K562 treated with DMSO at 1 percent for 12 hours (cell line): ENCODE data around the gene TEK. TPM values are rescaled to one million over a fixed set of nuclear protein-coding genes. Genes with fewer than 3 reads are reported as not detected.

ENCODE experiments used
- total RNA-seq: library from RNA; unstranded; fragments of 300-600 nt; gene quantifications from 2 replicates; pipeline ENCODE4 v1.2.3, GENCODE V29; 2022; ENCODE audit not compliant: insufficient read depth

Gene TEK
- total RNA-seq: not detected in 2 replicates

GRCh38 chr9:27108981-27109541 is at the start of gene TEK:
Gene TEK, plus strand, starts transcription at chr9:27109225. Its CDS starts 366 bp downstream, at chr9:27109591.

Other genes starting within 250 kb of the TEK start
- gene CAAP1, start 216.4 kb upstream of the TEK start, total RNA-seq: 4.4 and 10.2 TPM in 2 replicates
- gene PLAA, start 162.0 kb upstream of the TEK start, total RNA-seq: 4.1 and 14.9 TPM in 2 replicates
- gene IFT74, start 152.8 kb upstream of the TEK start, total RNA-seq: 2.0 and 5.6 TPM in 2 replicates
- gene LRRC19, start 103.6 kb upstream of the TEK start, total RNA-seq: not detected in 2 replicates
- gene EQTN, start 187.9 kb downstream of the TEK start, total RNA-seq: not detected in 2 replicates